ENCODE data around the gene DUSP19. TPM values are rescaled to one million over a fixed set of nuclear protein-coding genes. Genes with fewer than 3 reads are reported as not detected.

DUSP19 gene
- total RNA-seq, 1 donor from 2014 or later: 4.4 TPM

DNA sequence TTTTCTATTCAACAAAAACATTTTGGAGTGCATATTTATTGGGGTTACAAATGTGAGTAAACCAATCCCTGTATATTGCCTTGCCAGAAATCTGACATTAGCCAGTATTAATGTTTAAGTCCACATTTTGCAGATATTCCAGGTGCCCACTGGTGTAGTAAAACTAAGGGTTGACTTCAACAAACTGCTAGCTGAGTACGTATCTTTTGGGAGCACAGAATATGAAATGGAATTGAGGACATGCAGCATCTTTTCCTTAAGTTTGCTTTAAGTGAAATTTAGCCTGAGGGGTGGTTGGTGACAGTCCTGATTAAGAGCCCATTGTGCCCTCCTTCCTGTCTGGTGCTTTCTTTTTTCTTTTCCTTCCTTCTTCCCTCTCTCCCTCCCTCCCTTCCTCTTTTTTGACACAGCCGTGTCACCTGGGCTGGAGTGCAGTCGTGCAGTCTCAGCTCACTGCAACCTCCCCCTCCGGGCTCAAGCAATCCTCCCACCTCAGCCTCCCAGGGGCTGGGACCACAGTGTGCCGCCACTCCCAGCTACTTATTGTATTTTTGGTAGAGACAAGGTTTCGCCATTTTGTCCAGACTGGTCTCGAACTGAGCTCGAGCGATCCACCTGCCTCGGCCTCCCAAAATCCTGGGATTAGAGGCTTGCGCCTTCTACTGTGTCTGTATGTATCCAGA is 47.3 kb downstream of the DUSP19 start:
- no peak for DNase-seq

GRCh38 chr2:183126635-183127034 is 48.1 kb downstream of the DUSP19 start:
- no peak for DNase-seq

- no peak for DNase-seq
Observed at GRCh38 chr2:183134016-183134415, 55.5 kb downstream of the DUSP19 start.

DNA sequence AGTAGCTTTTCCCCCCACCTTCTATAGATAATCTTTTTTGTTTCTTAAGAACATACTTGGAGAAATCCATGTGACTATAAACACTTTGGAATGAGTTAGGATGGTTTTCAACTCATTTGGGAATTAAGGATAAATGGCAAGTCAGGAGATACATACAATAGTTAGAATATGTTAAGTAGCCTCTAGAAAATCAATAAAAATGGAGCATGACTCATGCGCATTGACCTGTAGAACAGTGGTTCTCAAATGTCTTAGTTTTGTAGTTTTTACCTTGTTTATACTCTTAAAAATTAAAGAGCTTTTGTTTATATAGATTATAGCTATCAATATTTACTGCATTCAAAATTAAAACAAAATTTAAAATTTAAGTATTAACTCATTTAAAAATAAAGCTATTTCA is 70.4 kb downstream of the DUSP19 start:
- no peak for DNase-seq

DNA sequence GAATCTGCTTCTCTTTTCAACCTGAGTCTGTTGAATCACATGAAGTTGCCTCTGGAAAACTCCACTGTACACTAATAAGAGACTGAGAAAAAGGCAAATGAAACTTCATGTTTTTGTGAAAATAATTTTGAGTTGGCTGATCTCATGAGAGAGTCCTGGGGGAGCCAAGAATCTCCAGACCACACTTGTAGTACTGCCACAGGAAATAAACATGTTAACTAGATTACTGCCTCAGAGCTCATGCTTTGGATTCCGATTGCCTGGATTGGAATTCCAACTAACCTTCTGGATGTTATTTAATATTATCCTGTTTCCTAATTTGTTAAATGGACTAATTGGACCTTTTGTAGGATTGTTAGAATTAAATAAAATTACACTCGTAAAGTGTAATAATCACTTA is 70.9 kb downstream of the DUSP19 start:
- peak; percentile 4 for DNase-seq

Small RNAs within 50 kb of the gene (small RNA-seq; reads per million reads assigned to genes)
- not detected for gene RF00599 (ENCODE audit: low replicate concordance)

Other genes starting within 250 kb of the DUSP19 start
- gene FRZB, start 212.1 kb upstream of the DUSP19 start, total RNA-seq: 8.1 TPM
- 123 TPM for gene NCKAP1, start 40.3 kb upstream of the DUSP19 start, total RNA-seq
- gene NUP35, start 45.7 kb downstream of the DUSP19 start, total RNA-seq: 24.9 TPM